Dedifferentiated amniotic fluid mesenchymal stem cell (primary cell): ENCODE measurements around the gene PLEKHA6.

ENCODE experiments used
- DNase-seq: peaks from one replicate; pipeline ENCODE4 v3.0.0-alpha.2; 2016; ENCODE audit errors: extremely low spot score

The PLEKHA6 gene, protein sequence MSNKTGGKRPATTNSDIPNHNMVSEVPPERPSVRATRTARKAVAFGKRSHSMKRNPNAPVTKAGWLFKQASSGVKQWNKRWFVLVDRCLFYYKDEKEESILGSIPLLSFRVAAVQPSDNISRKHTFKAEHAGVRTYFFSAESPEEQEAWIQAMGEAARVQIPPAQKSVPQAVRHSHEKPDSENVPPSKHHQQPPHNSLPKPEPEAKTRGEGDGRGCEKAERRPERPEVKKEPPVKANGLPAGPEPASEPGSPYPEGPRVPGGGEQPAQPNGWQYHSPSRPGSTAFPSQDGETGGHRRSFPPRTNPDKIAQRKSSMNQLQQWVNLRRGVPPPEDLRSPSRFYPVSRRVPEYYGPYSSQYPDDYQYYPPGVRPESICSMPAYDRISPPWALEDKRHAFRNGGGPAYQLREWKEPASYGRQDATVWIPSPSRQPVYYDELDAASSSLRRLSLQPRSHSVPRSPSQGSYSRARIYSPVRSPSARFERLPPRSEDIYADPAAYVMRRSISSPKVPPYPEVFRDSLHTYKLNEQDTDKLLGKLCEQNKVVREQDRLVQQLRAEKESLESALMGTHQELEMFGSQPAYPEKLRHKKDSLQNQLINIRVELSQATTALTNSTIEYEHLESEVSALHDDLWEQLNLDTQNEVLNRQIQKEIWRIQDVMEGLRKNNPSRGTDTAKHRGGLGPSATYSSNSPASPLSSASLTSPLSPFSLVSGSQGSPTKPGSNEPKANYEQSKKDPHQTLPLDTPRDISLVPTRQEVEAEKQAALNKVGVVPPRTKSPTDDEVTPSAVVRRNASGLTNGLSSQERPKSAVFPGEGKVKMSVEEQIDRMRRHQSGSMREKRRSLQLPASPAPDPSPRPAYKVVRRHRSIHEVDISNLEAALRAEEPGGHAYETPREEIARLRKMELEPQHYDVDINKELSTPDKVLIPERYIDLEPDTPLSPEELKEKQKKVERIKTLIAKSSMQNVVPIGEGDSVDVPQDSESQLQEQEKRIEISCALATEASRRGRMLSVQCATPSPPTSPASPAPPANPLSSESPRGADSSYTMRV

DNA sequence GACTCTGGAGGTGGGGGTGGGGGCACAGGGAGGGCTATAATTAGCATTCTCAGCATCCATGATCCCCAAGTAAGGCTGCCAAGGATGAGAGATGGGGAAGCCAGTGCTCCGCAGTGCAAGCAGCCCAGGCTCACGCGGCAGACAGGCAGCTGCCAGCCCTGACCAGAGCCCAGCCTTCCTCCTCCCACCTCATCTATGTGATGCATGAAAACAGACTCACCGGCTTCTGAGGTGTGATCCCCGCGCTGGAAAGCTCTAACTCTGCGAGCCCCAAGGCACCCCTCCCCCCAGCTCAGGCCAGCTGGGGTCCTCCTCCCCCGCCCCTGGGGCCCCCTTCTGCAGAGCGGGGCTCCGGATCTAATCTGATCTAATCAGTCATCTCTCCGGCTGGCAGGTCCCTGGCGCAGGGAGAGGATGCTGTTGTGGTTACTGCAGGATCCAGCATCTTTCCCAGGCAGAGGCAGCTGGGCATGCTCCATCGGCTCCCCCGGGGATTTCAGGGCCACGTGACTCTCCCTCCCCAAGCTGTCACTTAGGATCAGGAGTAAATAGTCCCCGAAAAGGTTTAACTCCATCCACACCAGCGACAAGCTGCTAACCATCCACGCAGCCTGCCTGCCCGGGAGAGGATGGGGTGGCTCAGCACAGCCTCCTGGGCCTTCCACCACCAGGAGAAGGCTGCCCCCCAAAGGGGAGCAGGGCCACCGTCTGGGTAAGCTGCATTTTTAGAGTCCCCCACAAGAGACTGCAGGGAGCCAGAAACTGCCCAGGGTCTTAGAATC is at the start of gene PLEKHA6:
Gene PLEKHA6, minus strand, starts transcription at position 456 of the 782 bp plus-strand sequence. CDS start 86,202 bp downstream, outside the sequence.
- DNase-seq, result peak; percentile 35

DNA sequence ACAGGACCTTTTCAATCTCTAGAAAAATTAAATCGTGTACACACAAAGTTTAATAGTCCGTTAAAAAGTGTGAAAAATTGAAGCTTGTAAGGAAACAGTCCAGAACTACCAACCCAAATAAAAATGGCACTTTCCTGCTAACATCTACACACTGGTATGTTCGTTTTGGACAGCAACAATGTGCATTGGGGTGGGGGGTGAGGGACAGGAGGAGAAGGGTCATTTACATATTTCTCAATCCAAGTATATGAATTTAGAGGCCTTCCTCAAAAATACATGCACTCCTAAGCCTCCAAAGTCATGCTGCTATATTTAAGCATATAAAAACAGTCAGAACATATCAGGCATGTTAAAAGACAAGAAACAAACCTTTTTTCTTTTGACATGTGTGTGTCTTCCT is 49.4 kb upstream of the PLEKHA6 start:
- no peak for DNase-seq

DNA sequence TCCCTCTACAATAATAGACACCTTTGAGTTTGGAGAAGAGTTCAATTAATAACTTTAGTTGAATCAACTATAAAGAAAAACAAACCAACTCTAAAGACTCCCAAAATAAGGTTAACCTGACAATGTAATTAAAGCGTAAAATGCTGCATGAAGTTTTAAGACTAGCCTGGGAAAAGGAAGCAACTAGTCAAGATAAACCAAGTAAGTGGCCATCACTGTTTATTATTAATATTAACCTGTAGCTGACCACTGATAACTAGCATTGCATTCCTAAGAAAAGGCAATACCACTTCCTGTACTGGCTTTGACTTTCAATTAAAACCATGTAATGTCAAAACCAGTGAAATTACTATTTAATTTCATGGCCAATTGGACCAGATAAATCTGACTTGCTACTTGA is 48.9 kb upstream of the PLEKHA6 start:
- DNase-seq, result no peak

DNA sequence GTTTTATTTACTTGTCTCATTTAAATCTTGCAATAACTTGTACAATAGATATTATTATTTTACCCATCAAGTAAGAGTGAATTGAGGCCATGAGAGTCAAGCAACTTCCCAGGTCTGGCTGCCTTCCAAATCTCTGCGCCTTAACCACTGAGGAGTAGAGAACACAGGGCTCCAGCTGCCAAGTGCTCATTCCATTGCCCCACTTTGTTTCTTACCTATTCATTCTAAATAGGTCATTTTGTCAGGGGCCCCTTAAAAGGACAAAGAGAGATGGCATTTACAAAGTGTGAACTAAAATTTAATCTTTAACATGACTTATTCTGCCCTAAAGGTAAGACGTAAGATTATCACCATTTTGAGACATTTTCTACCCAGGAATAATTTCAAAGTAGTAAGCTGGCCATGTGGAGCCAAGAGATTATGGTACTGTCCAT is 48.4 kb upstream of the PLEKHA6 start:
- peak; percentile 38 for DNase-seq

DNA sequence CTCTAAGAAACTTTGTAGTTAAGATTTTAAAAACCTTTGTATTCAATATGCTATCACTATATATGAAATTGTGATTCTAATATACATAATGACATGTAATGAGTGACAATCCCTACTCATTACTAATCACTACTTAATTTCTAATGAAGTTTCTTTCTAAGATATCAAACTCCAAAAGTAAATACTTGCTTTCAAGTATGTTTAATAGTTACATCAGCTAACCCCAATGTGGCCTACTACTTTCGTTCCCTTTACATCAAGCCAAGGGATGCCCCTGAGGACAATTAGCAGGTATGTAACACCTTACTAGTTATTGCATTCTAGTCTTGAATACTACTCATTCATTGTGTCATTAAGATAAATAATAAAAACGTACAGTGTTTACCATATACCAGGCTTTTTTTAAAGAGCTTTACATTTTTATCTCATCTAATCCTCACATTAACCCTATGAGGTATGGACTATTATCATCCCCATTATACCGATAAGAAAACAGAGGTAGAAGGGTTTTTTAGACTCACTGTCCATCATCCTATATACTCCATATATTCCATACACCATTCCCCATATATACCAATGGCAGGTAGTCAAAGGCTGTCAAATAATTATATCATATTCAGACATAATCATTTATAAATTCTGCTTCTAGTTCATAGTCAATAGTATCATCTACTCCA is 47.7 kb upstream of the PLEKHA6 start:
- no peak for DNase-seq

DNA sequence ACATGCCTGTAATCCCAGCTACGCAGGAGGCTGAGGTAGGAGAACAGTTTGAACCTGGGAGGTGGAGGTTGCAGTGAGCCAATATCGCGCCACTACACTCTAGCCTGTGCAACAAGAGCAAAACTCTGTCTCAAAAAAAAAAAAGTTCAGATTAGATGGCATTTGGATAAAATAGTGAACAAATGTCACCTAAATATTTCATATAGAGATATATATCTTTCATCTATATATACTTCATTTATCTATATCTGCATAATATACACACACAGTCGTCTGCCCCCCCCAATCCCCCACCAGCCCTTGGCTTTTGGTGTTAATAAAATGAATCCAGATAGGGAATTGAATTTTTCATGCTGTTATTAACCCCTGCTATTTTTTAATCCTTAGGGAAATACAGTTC is 46.9 kb upstream of the PLEKHA6 start:
- DNase-seq, result no peak

DNA sequence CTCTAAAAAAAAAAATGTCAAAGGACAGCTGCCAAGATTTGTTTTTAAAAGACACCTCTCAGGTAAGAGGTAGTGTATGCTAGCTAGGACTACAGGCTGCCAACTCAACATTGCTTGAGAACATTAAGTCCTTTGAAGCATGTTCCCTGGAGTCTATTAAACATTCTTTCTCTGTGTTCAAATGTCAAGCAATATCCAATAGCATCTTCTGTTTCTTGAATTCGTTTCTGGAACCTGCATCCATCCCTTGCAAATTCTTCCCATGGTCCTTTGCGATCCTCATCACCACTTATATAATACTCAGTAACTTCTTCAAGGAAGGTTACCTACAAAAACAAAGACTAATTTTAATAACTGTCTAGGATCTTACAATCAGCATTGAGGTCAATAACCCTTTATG is 46.3 kb upstream of the PLEKHA6 start:
- no peak for DNase-seq

DNA sequence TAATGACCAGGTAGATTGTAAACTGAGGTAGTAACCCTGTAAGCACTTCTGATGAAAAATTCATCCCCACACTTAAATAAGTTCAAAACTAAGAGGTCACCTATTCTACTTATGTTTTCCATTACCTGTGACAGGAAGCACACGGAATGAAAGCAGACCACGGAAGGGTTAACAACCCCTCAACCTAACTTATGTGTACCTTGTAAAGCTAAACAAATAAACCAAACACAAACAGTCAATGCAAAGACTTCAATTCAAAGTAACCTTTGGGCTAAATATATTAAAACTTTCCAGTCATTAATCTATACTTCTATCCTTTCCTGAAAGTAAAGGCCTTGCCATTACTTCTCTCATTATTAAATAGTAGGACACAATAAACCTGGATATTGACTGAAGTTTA is 44.9 kb upstream of the PLEKHA6 start:
- DNase-seq, result no peak

DNA sequence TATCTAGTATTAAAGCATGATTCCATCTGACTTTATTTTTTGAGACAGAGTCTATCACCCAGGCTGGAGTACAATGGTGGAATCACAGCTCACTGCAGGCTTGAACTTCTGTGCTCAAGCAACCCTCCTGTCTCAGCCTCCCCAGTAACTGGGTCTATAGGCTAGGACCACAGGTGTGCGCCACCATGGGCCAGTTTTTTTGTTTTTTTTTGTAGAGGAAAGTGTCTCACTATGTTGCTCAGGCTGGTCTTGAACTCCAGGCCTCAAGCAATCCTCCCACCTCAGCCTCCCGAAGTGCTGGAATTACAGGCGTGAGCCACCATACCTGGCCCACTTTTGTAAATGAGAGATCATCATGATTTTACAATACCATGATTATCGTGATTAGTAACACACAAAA is 42.7 kb upstream of the PLEKHA6 start:
- DNase-seq, result no peak

DNA sequence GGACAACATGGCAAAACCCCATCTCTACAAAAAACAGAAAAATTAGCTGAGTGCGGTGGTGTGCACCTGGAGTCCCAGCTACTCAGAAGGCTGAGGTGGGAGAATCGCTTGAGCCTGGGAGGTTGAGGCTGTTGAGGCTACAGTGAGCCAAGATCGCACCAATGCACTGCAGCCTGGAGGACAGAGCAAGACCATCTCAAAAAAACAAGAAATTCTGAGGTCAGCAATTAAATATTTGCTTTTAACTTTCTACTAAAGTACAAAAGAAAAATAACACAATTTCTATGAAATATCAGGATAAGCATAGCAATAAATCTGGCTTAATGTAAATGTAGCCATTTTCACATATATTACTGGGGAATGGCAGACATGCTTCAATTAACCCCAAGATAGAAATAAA is 42.0 kb upstream of the PLEKHA6 start:
- no peak for DNase-seq

DNA sequence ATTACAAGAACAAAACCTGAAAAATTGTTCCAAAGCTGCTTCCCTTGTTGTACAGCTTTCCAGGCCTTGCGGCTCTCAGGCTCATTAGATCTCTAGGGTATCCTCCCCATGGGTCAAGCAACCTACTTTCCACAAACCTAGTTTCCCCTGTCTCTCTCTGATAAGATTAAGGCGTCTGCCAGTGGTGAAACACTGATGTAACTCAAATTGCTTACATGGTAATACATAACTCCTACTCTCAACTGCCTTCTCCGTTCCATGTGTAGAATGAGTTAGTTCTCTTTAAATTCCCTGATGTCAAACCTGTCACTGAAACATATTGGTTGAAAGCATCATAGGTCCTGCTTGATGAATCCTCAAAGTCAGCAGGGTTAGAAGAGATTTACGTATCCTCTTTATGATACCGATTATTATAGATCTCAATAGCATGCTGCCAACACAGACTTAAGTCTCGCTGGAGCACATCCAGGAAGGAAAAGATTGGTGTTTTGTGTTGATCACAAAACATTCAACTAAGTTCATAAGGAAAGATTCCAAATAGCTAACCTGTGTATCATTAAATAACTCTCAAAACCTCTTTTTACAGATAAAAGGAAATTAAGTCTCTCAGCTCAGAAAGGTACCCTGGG is 41.3 kb upstream of the PLEKHA6 start:
- DNase-seq, result no peak

DNA sequence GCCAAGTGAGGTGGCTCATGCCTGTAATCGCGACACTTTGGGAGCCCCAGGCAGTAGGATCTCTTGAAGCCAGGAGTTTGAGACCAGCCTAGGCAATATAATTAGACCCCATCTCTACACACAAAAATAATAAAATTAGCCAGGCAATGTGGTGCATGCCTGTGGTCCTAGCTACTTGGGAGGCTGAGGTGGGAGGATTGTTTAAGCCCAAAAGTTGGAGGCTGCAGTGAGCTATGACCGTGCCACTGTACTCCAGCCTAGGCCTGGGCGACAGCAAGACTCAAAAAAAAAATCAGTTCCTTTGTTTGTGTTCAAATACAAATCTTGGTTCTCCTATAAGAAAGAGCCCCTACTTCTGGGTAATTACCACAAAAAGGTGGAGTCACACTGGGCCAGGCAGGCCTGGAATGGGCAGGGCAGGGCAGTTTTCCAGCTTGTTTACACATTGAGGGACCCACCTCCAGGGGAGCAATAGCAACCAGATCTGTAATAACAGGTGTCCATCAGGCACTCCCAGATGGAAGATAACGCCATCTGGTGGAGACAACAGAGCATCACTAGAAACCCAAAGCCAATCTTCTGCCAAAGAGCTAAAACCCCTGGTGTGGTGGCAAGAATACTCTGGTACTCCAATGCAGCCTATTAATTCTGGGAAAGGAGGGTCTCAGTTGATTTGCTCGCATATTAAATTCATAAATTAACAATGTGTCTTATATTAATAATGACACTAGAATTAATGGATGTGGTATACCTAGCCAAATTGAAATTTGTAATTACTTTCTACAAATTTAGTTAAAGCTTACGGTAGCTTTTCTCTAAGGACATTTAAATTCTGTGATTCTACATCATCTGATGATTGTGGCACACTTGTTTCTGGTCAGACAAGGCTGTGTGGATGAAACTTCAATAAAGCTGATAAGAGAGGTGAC is 38.7 kb upstream of the PLEKHA6 start:
- peak; percentile 72 for DNase-seq

DNA sequence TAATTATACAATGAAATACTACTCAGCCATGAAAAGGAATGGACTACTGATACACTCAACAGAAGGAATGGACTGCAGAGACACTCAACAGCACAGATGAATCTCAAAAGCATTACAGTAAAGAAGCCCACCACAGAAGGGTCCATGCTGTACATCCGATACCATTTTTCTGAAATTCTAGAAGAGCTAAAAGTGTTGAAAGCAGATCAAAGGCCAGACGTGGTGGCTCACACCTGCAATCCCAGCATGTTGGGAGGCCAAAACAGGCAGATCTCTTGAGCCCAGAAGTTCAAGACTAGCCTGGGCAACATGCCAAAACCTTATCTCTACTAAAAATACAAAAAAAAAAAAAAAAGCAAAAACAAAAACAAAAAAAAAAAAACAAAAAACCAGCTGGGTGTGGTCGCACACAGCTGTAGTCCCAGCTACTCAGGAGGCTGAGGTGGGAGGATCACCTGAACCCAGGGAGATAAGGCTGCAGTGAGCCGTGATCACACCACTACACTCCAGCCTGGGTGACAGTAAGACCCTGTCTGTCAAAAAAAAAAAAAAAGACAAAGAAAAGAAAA is 36.4 kb upstream of the PLEKHA6 start:
- DNase-seq, result no peak

DNA sequence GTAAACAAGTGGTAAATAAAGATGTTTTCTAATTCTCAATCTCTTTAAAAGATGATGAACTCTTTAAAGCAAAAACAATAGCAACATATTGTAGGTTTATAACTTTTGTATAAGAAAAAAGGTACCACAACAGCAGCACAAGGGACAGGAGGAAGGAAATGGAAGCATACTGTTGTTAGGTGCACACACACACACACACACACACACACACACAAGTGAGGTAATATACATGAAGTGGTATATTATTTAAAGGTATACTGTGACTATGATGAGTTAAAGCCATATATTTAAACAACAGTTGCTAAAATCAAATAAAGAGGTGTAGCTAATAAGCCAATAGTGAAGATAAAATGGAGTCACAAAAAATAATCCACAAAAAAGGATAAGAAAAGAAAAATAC is 31.9 kb upstream of the PLEKHA6 start:
- no peak for DNase-seq

DNA sequence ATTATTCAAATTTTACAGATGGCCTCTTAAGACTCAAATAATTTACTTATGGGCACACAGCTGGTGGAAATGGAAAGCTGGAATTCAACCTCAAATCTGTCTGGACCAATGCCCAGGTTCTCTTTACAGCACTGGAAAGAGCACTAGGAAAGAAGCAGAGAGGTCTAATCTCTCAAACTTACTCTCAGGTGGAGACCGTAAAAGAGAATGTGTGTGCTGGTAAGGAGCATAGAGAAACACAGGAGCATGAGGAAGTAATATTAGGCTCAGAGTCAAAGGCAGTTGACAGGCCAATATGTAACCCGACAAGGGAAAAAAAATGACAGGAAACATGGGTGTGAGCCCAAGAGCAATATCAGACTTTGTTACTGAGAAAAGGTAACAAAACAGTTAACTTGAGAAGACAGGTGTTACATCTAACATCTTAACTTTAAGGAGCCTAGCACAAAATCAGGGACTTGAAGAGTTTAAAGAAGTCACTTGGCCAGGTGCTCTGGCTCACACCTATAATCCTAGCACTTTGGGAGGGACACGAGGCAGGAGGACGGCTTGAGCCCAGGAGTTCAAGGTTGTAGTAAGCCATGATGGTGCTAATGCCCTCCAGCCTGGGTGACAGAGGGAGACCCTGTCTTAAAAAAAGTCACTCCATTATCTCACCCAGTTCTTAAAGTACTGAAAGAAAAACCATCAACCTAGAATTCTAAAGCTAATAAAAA is 31.2 kb upstream of the PLEKHA6 start:
- DNase-seq, result peak; percentile 21

DNA sequence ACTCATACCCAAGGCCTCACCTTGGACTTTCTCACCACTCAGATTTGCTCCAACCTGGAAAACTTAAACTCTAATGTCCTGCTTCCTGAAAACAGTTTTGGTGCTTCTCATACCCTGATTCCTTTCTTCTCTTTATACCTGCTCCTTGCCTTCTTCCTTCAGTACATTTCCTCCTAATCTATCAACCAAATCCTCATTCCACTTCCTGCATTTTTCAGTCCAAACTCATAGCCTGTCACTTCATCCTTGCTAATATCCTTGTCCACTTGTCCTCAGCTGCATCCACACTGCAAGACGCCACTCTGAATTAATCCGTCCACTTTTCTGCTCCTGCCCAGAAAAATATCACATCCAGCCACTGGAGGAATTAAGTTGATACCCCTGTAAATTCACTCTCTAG is 26.0 kb upstream of the PLEKHA6 start:
- no peak for DNase-seq

DNA sequence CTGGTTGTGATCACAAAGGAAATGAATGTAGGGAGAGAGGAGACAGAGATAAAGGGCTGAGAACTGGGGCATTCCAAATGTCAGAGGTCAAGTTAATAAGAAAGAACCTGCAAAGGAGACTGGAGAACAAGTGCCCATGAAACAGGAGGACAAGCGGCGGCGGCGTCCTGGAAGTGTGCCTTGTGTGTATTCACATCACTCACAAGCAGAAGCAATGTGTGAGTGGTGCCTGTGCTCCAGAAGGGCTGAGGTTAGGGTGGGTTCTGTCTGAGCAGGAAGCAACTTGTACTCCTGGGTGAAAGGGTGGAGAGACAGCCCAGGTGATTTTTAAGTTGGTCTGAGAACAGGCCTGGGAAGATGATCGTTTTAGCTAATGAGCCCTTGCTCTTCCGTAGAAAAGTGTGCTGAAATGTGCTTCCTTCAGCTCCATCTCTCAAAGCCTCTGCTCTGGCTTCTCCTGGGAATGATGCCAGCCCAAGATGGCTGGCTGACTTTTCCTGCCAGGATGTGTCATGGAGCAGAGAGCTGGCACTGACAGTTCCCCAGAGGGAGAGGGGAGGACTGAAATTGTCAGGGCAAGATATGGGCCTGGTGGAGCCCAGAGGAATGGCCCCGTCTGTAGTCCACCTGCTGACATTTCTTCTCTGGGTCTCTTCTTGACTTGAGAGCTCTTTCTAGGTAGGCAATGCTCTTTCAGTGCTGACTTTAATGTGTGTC is 25.1 kb upstream of the PLEKHA6 start:
- no peak for DNase-seq
